SK-N-SH treated with all-trans-retinoic acid at 6 μM for 48 hours (cell line): Measurements from ENCODE around the gene CRLF1.

Experiments used
- PPARA ChIP-seq: fragments of 250-450 bp; sonication (Bioruptor Pico); IDR thresholded peaks from 2 replicates; pipeline ENCODE4 v1.5.0; 2020; ENCODE audit warnings: mild to moderate bottlenecking, borderline replicate concordance
- ZNF8 ChIP-seq: fragments of 450-650 bp; formaldehyde crosslinking; IDR thresholded peaks from 2 replicates; pipeline ENCODE4 v1.5.0; 2020; ENCODE audit warnings: mild to moderate bottlenecking, moderate library complexity
- TF ChIP-seq, protein P1 (sequence below): fragments of 250-450 bp; sonication (Bioruptor Pico); IDR thresholded peaks from 2 replicates; pipeline ENCODE4 v1.5.1; 2020; ENCODE audit warnings: low read depth, mild to moderate bottlenecking, moderate library complexity

DNA sequence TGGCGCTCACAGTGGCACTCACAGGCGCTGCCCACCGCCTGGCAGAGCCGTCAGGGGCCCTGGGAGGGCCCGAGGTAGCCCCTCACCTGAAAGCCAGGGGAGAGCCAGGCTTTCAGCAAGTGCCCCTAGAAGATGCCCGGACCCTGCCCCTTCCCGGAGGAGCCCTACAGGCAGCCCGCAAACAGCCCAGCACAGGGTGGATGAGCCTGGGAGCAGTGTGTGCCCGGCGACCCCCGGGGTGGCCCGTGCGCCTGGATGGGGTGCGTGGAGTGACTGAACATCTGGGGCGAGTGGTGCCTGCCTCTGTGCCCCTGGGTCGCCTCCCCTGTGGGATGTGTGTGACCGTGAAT, 1.4 kb downstream of the CRLF1 start:
- no peak for TF ChIP-seq PPARA (CRISPR knock-in tag)
- TF ChIP-seq, protein P1, sequence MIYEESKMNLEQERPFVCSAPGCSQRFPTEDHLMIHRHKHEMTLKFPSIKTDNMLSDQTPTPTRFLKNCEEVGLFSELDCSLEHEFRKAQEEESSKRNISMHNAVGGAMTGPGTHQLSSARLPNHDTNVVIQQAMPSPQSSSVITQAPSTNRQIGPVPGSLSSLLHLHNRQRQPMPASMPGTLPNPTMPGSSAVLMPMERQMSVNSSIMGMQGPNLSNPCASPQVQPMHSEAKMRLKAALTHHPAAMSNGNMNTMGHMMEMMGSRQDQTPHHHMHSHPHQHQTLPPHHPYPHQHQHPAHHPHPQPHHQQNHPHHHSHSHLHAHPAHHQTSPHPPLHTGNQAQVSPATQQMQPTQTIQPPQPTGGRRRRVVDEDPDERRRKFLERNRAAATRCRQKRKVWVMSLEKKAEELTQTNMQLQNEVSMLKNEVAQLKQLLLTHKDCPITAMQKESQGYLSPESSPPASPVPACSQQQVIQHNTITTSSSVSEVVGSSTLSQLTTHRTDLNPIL (CRISPR knock-in tag) = no peak
- TF ChIP-seq ZNF8 (CRISPR knock-in tag) = no peak
